ENCODE data around the gene TGFBR1.

TGFBR1 gene

GRCh38 chr9:99184475-99185347 is 79.8 kb downstream of the TGFBR1 start:
- TF ChIP-seq BACH2 (CRISPR knock-in tag; IDR thresholded peaks at IDR 0.05; ENCODE audit: borderline replicate concordance) (no peak), ARNTL (CRISPR knock-in tag; IDR thresholded peaks at IDR 0.05; ENCODE audit: borderline replicate concordance, low read depth) (no peak), ISL1 (CRISPR knock-in tag; IDR thresholded peaks at IDR 0.05) (no peak), CSDC2 (CRISPR knock-in tag; IDR thresholded peaks at IDR 0.05) (no peak), OSR1 (CRISPR knock-in tag; IDR thresholded peaks at IDR 0.05) (no peak), RARB (CRISPR knock-in tag; IDR thresholded peaks at IDR 0.05) (no peak), TCF4 (CRISPR knock-in tag; IDR thresholded peaks at IDR 0.05; ENCODE audit: borderline replicate concordance) (no peak), SNAI2 (CRISPR knock-in tag; IDR thresholded peaks at IDR 0.05) (no peak)
- ATAC-seq = peak; percentile 97

DNA sequence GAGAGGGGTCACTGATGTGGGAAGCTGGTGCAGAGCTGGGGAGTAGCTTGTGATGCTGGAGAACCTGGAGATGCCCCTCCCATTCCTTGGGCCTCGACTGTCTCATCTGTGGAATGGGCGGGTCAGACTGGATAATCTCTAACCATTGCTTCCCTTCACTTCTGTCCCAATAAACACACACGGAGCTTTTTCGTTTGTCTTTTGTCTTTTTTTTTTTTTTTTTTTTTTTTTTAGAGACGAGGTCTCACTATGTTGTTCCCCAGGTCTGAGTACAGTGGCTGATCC is 80.4 kb downstream of the TGFBR1 start:
- ATAC-seq = no peak
- TF ChIP-seq TCF4 (CRISPR knock-in tag; IDR thresholded peaks at IDR 0.05; ENCODE audit: borderline replicate concordance) (no peak), ARNTL (CRISPR knock-in tag; IDR thresholded peaks at IDR 0.05; ENCODE audit: borderline replicate concordance, low read depth) (no peak), ZC3H10 (CRISPR knock-in tag; IDR thresholded peaks at IDR 0.05) (no peak), TOX (CRISPR knock-in tag; IDR thresholded peaks at IDR 0.05; ENCODE audit: borderline replicate concordance) (no peak), ZNF8 (CRISPR knock-in tag; IDR thresholded peaks at IDR 0.05) (no peak), ZFP30 (CRISPR knock-in tag; IDR thresholded peaks at IDR 0.05) (no peak), CSDC2 (CRISPR knock-in tag; IDR thresholded peaks at IDR 0.05) (no peak), PPARA (CRISPR knock-in tag; IDR thresholded peaks at IDR 0.05; ENCODE audit: borderline replicate concordance) (no peak), ZFP3 (CRISPR knock-in tag; IDR thresholded peaks at IDR 0.05) (no peak), SNAI2 (CRISPR knock-in tag; IDR thresholded peaks at IDR 0.05) (no peak), OSR1 (CRISPR knock-in tag; IDR thresholded peaks at IDR 0.05) (no peak), ISL1 (CRISPR knock-in tag; IDR thresholded peaks at IDR 0.05) (no peak), BACH2 (CRISPR knock-in tag; IDR thresholded peaks at IDR 0.05; ENCODE audit: borderline replicate concordance) (no peak)
- TF ChIP-seq, protein P1, sequence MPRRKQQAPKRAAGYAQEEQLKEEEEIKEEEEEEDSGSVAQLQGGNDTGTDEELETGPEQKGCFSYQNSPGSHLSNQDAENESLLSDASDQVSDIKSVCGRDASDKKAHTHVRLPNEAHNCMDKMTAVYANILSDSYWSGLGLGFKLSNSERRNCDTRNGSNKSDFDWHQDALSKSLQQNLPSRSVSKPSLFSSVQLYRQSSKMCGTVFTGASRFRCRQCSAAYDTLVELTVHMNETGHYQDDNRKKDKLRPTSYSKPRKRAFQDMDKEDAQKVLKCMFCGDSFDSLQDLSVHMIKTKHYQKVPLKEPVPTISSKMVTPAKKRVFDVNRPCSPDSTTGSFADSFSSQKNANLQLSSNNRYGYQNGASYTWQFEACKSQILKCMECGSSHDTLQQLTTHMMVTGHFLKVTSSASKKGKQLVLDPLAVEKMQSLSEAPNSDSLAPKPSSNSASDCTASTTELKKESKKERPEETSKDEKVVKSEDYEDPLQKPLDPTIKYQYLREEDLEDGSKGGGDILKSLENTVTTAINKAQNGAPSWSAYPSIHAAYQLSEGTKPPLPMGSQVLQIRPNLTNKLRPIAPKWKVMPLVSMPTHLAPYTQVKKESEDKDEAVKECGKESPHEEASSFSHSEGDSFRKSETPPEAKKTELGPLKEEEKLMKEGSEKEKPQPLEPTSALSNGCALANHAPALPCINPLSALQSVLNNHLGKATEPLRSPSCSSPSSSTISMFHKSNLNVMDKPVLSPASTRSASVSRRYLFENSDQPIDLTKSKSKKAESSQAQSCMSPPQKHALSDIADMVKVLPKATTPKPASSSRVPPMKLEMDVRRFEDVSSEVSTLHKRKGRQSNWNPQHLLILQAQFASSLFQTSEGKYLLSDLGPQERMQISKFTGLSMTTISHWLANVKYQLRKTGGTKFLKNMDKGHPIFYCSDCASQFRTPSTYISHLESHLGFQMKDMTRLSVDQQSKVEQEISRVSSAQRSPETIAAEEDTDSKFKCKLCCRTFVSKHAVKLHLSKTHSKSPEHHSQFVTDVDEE (CRISPR knock-in tag; IDR thresholded peaks at IDR 0.05) = no peak
- TF ChIP-seq, protein P2, sequence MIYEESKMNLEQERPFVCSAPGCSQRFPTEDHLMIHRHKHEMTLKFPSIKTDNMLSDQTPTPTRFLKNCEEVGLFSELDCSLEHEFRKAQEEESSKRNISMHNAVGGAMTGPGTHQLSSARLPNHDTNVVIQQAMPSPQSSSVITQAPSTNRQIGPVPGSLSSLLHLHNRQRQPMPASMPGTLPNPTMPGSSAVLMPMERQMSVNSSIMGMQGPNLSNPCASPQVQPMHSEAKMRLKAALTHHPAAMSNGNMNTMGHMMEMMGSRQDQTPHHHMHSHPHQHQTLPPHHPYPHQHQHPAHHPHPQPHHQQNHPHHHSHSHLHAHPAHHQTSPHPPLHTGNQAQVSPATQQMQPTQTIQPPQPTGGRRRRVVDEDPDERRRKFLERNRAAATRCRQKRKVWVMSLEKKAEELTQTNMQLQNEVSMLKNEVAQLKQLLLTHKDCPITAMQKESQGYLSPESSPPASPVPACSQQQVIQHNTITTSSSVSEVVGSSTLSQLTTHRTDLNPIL (CRISPR knock-in tag; IDR thresholded peaks at IDR 0.05; ENCODE audit: low read depth) = no peak
- TF ChIP-seq, protein P3, sequence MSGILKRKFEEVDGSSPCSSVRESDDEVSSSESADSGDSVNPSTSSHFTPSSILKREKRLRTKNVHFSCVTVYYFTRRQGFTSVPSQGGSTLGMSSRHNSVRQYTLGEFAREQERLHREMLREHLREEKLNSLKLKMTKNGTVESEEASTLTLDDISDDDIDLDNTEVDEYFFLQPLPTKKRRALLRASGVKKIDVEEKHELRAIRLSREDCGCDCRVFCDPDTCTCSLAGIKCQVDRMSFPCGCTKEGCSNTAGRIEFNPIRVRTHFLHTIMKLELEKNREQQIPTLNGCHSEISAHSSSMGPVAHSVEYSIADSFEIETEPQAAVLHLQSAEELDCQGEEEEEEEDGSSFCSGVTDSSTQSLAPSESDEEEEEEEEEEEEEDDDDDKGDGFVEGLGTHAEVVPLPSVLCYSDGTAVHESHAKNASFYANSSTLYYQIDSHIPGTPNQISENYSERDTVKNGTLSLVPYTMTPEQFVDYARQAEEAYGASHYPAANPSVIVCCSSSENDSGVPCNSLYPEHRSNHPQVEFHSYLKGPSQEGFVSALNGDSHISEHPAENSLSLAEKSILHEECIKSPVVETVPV (CRISPR knock-in tag; IDR thresholded peaks at IDR 0.05) = no peak
- TF ChIP-seq, protein P4, sequence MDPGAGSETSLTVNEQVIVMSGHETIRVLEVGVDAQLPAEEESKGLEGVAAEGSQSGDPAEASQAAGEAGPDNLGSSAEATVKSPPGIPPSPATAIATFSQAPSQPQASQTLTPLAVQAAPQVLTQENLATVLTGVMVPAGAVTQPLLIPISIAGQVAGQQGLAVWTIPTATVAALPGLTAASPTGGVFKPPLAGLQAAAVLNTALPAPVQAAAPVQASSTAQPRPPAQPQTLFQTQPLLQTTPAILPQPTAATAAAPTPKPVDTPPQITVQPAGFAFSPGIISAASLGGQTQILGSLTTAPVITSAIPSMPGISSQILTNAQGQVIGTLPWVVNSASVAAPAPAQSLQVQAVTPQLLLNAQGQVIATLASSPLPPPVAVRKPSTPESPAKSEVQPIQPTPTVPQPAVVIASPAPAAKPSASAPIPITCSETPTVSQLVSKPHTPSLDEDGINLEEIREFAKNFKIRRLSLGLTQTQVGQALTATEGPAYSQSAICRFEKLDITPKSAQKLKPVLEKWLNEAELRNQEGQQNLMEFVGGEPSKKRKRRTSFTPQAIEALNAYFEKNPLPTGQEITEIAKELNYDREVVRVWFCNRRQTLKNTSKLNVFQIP (CRISPR knock-in tag; IDR thresholded peaks at IDR 0.05; ENCODE audit: borderline replicate concordance, low read depth) = no peak

DNA sequence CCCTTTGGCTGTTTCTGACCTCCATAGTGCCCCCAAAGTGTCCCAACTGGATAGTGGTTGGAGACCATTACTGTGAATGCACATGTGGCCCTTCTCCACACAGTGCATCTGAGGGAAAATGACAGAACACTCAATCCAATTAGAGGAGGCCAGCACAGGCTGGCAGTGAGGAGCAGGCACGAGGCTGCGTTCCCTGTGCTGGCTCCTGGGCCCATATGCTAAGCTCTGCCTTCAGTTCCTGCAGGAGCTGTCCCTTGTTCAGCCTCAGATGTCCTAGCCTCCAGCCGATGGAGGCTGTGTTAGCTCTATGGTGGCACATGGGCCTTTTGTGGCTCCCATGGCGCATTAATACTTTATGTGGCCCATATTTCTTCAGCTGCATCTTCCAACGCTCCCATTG is 81.0 kb downstream of the TGFBR1 start:
- TF ChIP-seq, protein P3 (CRISPR knock-in tag; IDR thresholded peaks at IDR 0.05) = no peak
- no peak for TF ChIP-seq PATZ1 (CRISPR knock-in tag; IDR thresholded peaks at IDR 0.05; ENCODE audit: borderline replicate concordance)
- TF ChIP-seq, protein P2 (CRISPR knock-in tag; IDR thresholded peaks at IDR 0.05; ENCODE audit: low read depth) = no peak
- no peak for TF ChIP-seq ISL1 (CRISPR knock-in tag; IDR thresholded peaks at IDR 0.05)
- TF ChIP-seq GLIS3 (CRISPR knock-in tag; IDR thresholded peaks at IDR 0.05) = no peak
- no peak for TF ChIP-seq RARB (CRISPR knock-in tag; IDR thresholded peaks at IDR 0.05)
- ATAC-seq = no peak

Measured in SK-N-SH treated with all-trans-retinoic acid at 6 μM for 48 hours (cell line).